ENCODE results near the gene DAB2IP. TPM values are rescaled to one million over a fixed set of nuclear protein-coding genes. Genes with fewer than 3 reads are reported as not detected.

Gene DAB2IP
- total RNA-seq, 4 donors from 2014 or later, result 55.2 to 76.0 (median 60.5) TPM

DNA sequence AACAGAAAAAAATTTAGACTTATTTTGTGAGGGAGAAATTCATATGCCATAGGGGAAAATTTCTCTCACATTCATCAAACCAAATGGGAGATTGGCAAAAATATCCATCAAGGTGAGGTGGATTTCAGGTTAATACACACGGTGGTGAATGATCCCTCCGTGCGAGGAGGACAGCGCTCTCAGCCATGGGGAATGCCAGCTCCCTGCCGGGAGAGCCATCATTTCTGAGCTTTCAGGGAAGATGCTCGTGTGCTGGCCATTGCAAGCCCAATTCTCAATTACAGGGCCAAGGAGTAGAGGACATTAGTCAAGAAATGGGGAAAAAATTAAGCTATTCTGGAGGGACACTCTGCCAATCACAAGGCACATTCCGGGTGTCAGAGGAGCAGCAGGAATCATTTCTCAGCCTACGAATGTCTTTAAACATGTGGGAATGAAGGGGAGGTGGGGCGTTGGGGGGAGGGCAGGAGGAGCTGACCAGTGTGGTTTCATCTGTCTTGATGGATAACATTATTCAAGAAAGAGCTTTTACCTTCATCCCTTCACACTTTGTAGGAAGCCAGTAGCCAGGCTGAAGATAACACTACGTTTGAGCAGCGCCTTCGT is 165.5 kb downstream of the DAB2IP start:
- TF ChIP-seq, protein P1, sequence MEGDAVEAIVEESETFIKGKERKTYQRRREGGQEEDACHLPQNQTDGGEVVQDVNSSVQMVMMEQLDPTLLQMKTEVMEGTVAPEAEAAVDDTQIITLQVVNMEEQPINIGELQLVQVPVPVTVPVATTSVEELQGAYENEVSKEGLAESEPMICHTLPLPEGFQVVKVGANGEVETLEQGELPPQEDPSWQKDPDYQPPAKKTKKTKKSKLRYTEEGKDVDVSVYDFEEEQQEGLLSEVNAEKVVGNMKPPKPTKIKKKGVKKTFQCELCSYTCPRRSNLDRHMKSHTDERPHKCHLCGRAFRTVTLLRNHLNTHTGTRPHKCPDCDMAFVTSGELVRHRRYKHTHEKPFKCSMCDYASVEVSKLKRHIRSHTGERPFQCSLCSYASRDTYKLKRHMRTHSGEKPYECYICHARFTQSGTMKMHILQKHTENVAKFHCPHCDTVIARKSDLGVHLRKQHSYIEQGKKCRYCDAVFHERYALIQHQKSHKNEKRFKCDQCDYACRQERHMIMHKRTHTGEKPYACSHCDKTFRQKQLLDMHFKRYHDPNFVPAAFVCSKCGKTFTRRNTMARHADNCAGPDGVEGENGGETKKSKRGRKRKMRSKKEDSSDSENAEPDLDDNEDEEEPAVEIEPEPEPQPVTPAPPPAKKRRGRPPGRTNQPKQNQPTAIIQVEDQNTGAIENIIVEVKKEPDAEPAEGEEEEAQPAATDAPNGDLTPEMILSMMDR (IDR thresholded peaks at IDR 0.05), result no peak
- TF ChIP-seq POLR2A (IDR thresholded peaks at IDR 0.05), result no peak
- H3K4me1 ChIP-seq, result no peaks in the 10 kb centered on the region
- peak in 1 of 3 donors; percentile 7 for DNase-seq
- no peak overlapping the region for H3K4me3 ChIP-seq
- H3K27ac ChIP-seq, result no peak overlapping the region
- no peaks in the 10 kb centered on the region for H3K27me3 ChIP-seq
- H3K36me3 ChIP-seq, result no peaks in the 10 kb centered on the region
- H3K9me3 ChIP-seq, result no peaks in the 10 kb centered on the region

DNA sequence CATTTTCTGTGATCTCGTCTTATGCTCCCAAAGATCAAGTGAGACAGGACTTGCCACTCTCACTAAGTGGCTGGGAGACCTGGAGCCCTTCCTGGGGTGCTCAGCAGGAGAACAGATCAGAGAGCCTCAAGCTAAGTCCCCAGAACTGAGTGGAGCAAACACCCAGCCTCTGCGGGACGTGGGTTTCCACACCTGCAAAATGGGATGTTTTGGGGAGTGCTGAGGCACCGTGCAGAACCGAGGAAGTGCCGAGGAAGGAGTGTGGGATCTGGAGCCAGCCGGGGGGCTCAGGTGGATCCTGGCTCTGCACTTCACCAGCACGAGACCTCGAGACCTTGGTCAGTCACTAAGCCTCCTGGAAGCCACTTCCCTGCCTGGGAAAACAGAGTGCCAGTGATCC is 166.0 kb downstream of the DAB2IP start:
- Histone ChIP-seq H3K36me3 (no peaks in the 10 kb centered on the region), H3K27ac (no peak overlapping the region), H3K27me3 (no peaks in the 10 kb centered on the region), H3K4me1 (no peaks in the 10 kb centered on the region), H3K9me3 (no peaks in the 10 kb centered on the region), H3K4me3 (no peak overlapping the region)
- TF ChIP-seq, protein P1 (IDR thresholded peaks at IDR 0.05), result no peak
- TF ChIP-seq POLR2A (IDR thresholded peaks at IDR 0.05), result no peak
- DNase-seq, result peak in 1 of 3 donors; percentile 34

DNA sequence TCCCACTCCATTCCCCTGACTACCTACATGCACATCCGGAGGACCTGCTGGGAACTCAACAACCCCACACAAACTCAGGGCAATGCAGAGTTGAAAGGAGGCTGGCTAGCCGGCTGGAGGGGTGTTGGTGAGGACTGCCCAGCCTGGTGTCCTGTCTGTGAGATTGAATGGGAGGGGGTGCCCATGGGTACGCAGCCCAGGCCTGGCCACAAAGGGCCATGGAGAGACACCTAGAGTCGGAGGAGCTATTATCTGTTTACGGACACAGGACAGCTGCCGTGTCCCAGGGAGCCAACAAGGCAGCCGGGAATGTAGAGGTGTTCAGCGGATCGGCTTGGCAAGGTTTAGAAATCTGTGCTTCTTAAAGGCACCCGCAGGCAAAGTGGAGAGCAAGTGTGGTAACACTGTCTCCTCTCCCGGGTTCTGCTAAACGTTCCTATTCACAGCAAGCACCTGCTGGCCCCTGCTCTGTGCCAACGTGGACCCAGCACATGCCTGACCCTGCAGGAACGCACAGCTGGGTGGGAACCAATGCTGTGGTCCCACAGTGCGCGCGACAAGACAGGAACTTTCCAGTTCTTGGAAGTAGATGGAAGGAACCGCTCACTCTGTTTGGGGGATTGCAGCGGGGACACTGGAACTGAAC is 166.7 kb downstream of the DAB2IP start:
- Histone ChIP-seq H3K4me1 (no peaks in the 10 kb centered on the region), H3K9me3 (no peaks in the 10 kb centered on the region), H3K36me3 (no peaks in the 10 kb centered on the region), H3K27ac (no peak overlapping the region), H3K4me3 (no peak overlapping the region), H3K27me3 (no peaks in the 10 kb centered on the region)
- TF ChIP-seq POLR2A (IDR thresholded peaks at IDR 0.05), result no peak
- no peak for DNase-seq

DNA sequence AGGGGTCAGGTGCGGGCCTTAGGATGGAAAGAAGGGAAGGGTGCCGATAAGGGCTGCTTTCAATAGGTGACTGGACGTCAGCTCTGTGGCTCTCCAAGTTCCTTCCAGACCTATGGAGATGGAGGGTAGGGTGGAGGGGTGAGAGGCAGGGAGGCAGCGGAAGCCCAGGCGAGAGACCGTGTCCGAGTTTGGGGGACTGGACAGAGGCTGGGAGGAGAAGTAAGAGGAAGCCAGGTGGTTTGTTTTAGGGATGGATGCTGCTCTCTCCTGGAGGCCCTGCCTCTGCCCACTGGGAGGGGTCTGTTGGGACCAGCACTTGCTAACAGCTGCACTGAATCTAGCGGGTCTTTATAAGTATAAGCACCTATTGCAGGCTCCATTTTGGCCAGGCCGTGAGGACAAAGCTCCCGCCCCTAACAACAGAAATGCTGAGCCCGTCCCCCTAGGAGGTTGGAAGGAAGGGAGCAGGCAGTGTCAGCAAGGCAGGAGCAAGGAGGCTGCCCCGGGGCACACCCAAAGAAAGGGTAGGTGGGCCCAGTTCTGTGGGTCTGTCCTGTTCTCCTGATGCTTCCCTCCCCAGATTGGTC is 167.5 kb downstream of the DAB2IP start:
- no peaks in the 10 kb centered on the region for H3K9me3 ChIP-seq
- H3K36me3 ChIP-seq, result no peaks in the 10 kb centered on the region
- TF ChIP-seq, protein P1 (IDR thresholded peaks at IDR 0.05), result no peak
- TF ChIP-seq POLR2A (IDR thresholded peaks at IDR 0.05), result no peak
- no peak overlapping the region for H3K4me3 ChIP-seq
- peak in 1 of 3 donors; percentile 15 for DNase-seq
- H3K27ac ChIP-seq, result no peak overlapping the region
- no peaks in the 10 kb centered on the region for H3K4me1 ChIP-seq
- no peaks in the 10 kb centered on the region for H3K27me3 ChIP-seq

DNA sequence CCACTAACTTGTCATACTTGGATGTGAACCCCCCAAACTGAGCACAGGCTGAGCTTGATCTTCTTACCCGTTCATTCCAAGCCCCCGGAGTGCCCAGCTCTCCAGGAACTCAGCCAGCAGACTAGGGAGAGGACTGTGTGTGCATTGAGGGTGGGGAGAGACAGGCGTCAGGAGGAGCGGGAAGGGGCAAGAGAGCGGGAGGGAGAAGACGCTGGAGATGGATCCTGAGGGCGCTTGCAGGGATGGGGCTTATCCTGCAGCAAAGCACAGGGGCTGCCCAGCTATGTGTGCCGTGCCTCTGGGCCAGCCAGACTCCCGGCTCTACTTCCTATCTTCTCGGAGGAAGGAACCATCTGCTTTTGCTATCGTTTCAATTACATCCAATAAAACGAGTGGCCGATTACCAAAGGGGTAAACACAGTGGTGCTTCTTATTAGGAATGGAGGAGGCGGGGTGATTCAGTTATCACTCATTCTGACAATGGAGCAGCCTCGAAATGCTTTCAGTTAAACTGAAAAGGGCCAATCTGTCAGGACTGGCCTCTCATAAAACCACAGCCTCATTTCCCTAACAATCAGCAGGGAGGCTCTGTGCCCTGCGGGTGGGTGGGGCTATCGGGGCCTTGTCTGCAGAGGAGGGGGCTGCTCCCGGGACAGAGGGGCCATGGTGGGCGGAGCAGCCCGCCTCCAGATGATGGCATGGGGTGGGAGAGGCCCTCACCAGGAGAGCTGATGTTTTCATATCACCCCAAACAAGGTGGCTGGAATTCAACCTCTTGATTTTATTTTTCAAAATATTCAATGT is 168.2 kb downstream of the DAB2IP start:
- H3K4me1 ChIP-seq, result no peaks in the 10 kb centered on the region
- no peak overlapping the region for H3K4me3 ChIP-seq
- no peak overlapping the region for H3K27ac ChIP-seq
- no peaks in the 10 kb centered on the region for H3K27me3 ChIP-seq
- H3K36me3 ChIP-seq, result no peaks in the 10 kb centered on the region
- no peaks in the 10 kb centered on the region for H3K9me3 ChIP-seq
- peak in 1 of 3 donors; percentile 34 for DNase-seq
- TF ChIP-seq POLR2A (IDR thresholded peaks at IDR 0.05), result no peak
- TF ChIP-seq, protein P1 (IDR thresholded peaks at IDR 0.05), result no peak
